H9 (cell line): ENCODE results near the gene PITPNM3. TPM values are rescaled to one million over a fixed set of nuclear protein-coding genes. Genes with fewer than 3 reads are reported as not detected.

Source experiments
- DNase-seq: peaks from one replicate; pipeline ENCODE4 v3.0.0-alpha.2; 2017
- H2AFZ ChIP-seq: one replicate; pipeline ENCODE4 v1.6.1; 2013; ENCODE audit warnings: mild to moderate bottlenecking, low read length, control low read depth, moderate library complexity
- H2AK5ac ChIP-seq: 2 replicates; pipeline ENCODE4 v1.6.1; 2013; ENCODE audit warnings: low read length, control low read depth, mixed read lengths; ENCODE audit not compliant: insufficient read length
- H2BK120ac ChIP-seq: one replicate; pipeline ENCODE4 v1.6.1; 2013; ENCODE audit warnings: low read depth, mild to moderate bottlenecking, low read length, control low read depth, inconsistent platforms; ENCODE audit not compliant: poor library complexity, severe bottlenecking
- H2BK12ac ChIP-seq: 2 replicates; pipeline ENCODE4 v1.6.1; 2013; ENCODE audit warnings: low read length, control low read depth, mixed read lengths, low read depth; ENCODE audit not compliant: insufficient read length
- H2BK15ac ChIP-seq: 2 replicates; pipeline ENCODE4 v1.6.1; 2013; ENCODE audit warnings: low read depth, low read length, control low read depth
- H2BK20ac ChIP-seq: one replicate; pipeline ENCODE4 v1.6.1; 2013; ENCODE audit warnings: low read depth, mild to moderate bottlenecking, low read length, control low read depth, inconsistent platforms; ENCODE audit not compliant: poor library complexity, severe bottlenecking
- H2BK5ac ChIP-seq: 2 replicates; pipeline ENCODE4 v1.6.1; 2013; ENCODE audit warnings: low read length, control low read depth, mixed read lengths; ENCODE audit not compliant: insufficient read length
- H3K14ac ChIP-seq: 2 replicates; pipeline ENCODE4 v1.6.1; 2013; ENCODE audit warnings: low read length, control low read depth; ENCODE audit not compliant: insufficient read depth
- H3K18ac ChIP-seq: 2 replicates; pipeline ENCODE4 v1.6.1; 2013; ENCODE audit warnings: low read depth, mild to moderate bottlenecking, mixed read lengths, low read length, control low read depth; ENCODE audit not compliant: insufficient read length
- H3K23ac ChIP-seq: 2 replicates; pipeline ENCODE4 v1.6.1; 2013; ENCODE audit warnings: low read length, control low read depth, mixed read lengths, low read depth; ENCODE audit not compliant: insufficient read length
- H3K23me2 ChIP-seq: 2 replicates; pipeline ENCODE4 v1.6.1; 2013; ENCODE audit warnings: low read depth, mild to moderate bottlenecking, mixed read lengths, low read length, control low read depth; ENCODE audit not compliant: insufficient read length, poor library complexity, severe bottlenecking
- H3K27ac ChIP-seq: 2 replicates; pipeline ENCODE4 v1.5.1; 2013; ENCODE audit warnings: low read length, control low read depth, mixed read lengths, low read depth; ENCODE audit not compliant: insufficient read length
- H3K27me3 ChIP-seq: 2 replicates; pipeline ENCODE4 v1.6.1; 2013; ENCODE audit warnings: low read length, control low read depth, inconsistent platforms; ENCODE audit not compliant: insufficient read depth
- H3K4ac ChIP-seq: 2 replicates; pipeline ENCODE4 v1.6.1; 2013; ENCODE audit warnings: low read depth, mild to moderate bottlenecking, control low read depth, inconsistent platforms, low read length, moderate library complexity
- H3K4me1 ChIP-seq: 2 replicates; pipeline ENCODE4 v1.6.1; 2013; ENCODE audit warnings: low read length, control low read depth, inconsistent platforms; ENCODE audit not compliant: insufficient read depth
- H3K4me2 ChIP-seq: 2 replicates; pipeline ENCODE4 v1.6.1; 2013; ENCODE audit warnings: low read length, control low read depth, mixed read lengths; ENCODE audit not compliant: insufficient read length, insufficient read depth
- H3K56ac ChIP-seq: 2 replicates; pipeline ENCODE4 v1.6.1; 2013; ENCODE audit warnings: low read depth, mild to moderate bottlenecking, mixed read lengths, low read length, control low read depth; ENCODE audit not compliant: insufficient read length
- H3K79me1 ChIP-seq: 2 replicates; pipeline ENCODE4 v1.6.1; 2013; ENCODE audit warnings: low read depth, mild to moderate bottlenecking, moderate library complexity, low read length, control low read depth, inconsistent platforms; ENCODE audit not compliant: insufficient read depth, poor library complexity, severe bottlenecking
- H3K79me2 ChIP-seq: 2 replicates; pipeline ENCODE4 v1.6.1; 2013; ENCODE audit warnings: low read length, control low read depth, inconsistent platforms; ENCODE audit not compliant: insufficient read depth
- H3K9ac ChIP-seq: 2 replicates; pipeline ENCODE4 v1.6.1; 2013; ENCODE audit warnings: low read length, control low read depth, mixed read lengths; ENCODE audit not compliant: insufficient read length; ENCODE audit errors: extremely low read depth
- H3K9me3 ChIP-seq: one replicate; pipeline ENCODE4 v1.6.1; 2013; ENCODE audit warnings: low read depth, low read length, inconsistent platforms; ENCODE audit not compliant: control insufficient read depth
- H3T11ph ChIP-seq: one replicate; pipeline ENCODE4 v1.6.1; 2013; ENCODE audit warnings: mild to moderate bottlenecking, low read length, control low read depth, inconsistent platforms
- H4K20me1 ChIP-seq: one replicate; pipeline ENCODE4 v1.6.1; 2013; ENCODE audit not compliant: control insufficient read depth, insufficient read length, insufficient read depth
- H4K5ac ChIP-seq: 2 replicates; pipeline ENCODE4 v1.6.1; 2013; ENCODE audit warnings: low read depth, mild to moderate bottlenecking, mixed read lengths, low read length, control low read depth; ENCODE audit not compliant: insufficient read length
- H4K8ac ChIP-seq: replicated peaks from 2 replicates; pipeline ENCODE4 v1.6.1; 2013; ENCODE audit warnings: low read length, control low read depth, mixed read lengths, low read depth; ENCODE audit not compliant: insufficient read length
- H4K91ac ChIP-seq: 2 replicates; pipeline ENCODE4 v1.6.1; 2013; ENCODE audit warnings: low read depth, mild to moderate bottlenecking, moderate library complexity, mixed read lengths, low read length, control low read depth; ENCODE audit not compliant: insufficient read length
- H3K27ac Mint-ChIP-seq, 3 experiments: 2 replicates in 2 of 3; 3 replicates in 1 of 3; pipeline ENCODE4 v1.8.0; 2020 to 2021; ENCODE audit warnings: mixed read lengths in 3 of 3, mild to moderate bottlenecking in 1 of 3, moderate library complexity in 1 of 3
- H3K27me3 Mint-ChIP-seq: 2 replicates; pipeline ENCODE4 v1.8.0; 2021; ENCODE audit warnings: low read depth, mild to moderate bottlenecking, moderate library complexity, mixed read lengths
- H3K36me3 Mint-ChIP-seq, 3 experiments: 2 replicates in 2 of 3; 3 replicates in 1 of 3; pipeline ENCODE4 v1.8.0; 2020 to 2021; ENCODE audit warnings: low read depth in 3 of 3, mixed read lengths in 3 of 3; ENCODE audit not compliant: insufficient read depth in 1 of 3
- H3K4me1 Mint-ChIP-seq, 2 experiments: 2 replicates each; pipeline ENCODE4 v1.8.0; 2020; ENCODE audit warnings: mixed read lengths in 2 of 2
- H3K4me3 Mint-ChIP-seq, 2 experiments: 2 replicates in 1 of 2; 3 replicates in 1 of 2; pipeline ENCODE4 v1.8.0; 2020 to 2021; ENCODE audit warnings: mild to moderate bottlenecking in 2 of 2, mixed read lengths in 2 of 2, moderate library complexity in 1 of 2
- H3K9me3 Mint-ChIP-seq, 2 experiments: 2 replicates in 1 of 2; 3 replicates in 1 of 2; pipeline ENCODE4 v1.8.0; 2020; ENCODE audit warnings: mild to moderate bottlenecking in 2 of 2, mixed read lengths in 2 of 2, moderate library complexity in 1 of 2
- WGBS: extraction: QIAGEN DNeasy Blood & Tissue Kit; methylation state at CpG from one replicate; pipeline ENCODE4 v1.1.7; 2013; ENCODE audit warnings: missing lambda C conversion rate, low lambda C conversion rate, mixed read lengths; ENCODE audit not compliant: insufficient read length; ENCODE audit errors: extremely low coverage; 5-methylcytosine and 5-hydroxymethylcytosine counted together
- total RNA-seq: library from RNA; stranded (reverse); gene quantifications from 2 replicates; pipeline ENCODE4 v1.2.1, GENCODE V29; 2021
- TF ChIP-seq, protein P1 (sequence below): fragments of 200-600 bp; sonication (generic); conservative IDR thresholded peaks from 3 replicates; pipeline ENCODE4 v1.8.0; 2021; ENCODE audit warnings: antibody characterized with exemption, mild to moderate bottlenecking

Gene PITPNM3
- total RNA-seq, 1 experiment from 2014 or later, result 3.4 TPM

DNA sequence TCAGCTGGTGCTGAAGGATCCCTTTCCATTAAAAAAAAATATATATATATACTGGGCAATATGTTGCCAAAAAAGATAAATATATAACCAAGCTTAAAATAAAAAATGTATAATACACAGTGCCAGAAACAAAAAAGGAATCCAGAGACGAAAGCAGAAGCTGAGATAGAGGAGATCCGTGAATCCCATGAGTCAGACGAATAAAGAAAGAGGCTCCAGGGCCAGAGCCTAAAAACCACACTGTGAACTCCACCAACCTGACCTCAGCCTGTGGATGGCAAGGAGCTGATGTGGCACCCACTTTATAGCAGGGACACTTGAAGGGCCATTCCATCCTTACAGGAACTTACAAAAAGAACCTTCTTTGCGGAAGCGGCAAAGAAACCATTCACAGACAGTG, 34.8 kb downstream of the PITPNM3 start:
- peak; percentile 4 for DNase-seq
- no peak overlapping the region for H3K14ac ChIP-seq
- H2AK5ac ChIP-seq, result no peak overlapping the region
- H3K56ac ChIP-seq, result no peak overlapping the region
- WGBS, result no CpG with 5 or more reads among the region's 5 CpGs
- H2BK12ac ChIP-seq, result no peak overlapping the region
- no peaks in the 10 kb centered on the region for H3K27me3 ChIP-seq
- no peaks in the 10 kb centered on the region for H3K9me3 ChIP-seq
- no peak overlapping the region for H2BK5ac ChIP-seq
- no peak overlapping the region for H4K91ac ChIP-seq
- H3K27ac ChIP-seq, result no peak overlapping the region
- H3K79me1 ChIP-seq, result no peaks in the 10 kb centered on the region
- H3K4me1 ChIP-seq, result 0 out of 2 replicates have a peak, but pooled peaks cover 2% of the 10 kb centered on the region
- H3K27me3 Mint-ChIP-seq, result no peaks in the 10 kb centered on the region
- no peak overlapping the region for H4K8ac ChIP-seq
- H2BK15ac ChIP-seq, result no peak overlapping the region
- H3K4me1 Mint-ChIP-seq, result peaks cover 5 to 16% of the 10 kb centered on the region in 2 experiments
- H3K9ac ChIP-seq, result no peak overlapping the region
- H2AFZ ChIP-seq, result no peak overlapping the region
- no peak overlapping the region for H3K18ac ChIP-seq
- TF ChIP-seq, protein P1, sequence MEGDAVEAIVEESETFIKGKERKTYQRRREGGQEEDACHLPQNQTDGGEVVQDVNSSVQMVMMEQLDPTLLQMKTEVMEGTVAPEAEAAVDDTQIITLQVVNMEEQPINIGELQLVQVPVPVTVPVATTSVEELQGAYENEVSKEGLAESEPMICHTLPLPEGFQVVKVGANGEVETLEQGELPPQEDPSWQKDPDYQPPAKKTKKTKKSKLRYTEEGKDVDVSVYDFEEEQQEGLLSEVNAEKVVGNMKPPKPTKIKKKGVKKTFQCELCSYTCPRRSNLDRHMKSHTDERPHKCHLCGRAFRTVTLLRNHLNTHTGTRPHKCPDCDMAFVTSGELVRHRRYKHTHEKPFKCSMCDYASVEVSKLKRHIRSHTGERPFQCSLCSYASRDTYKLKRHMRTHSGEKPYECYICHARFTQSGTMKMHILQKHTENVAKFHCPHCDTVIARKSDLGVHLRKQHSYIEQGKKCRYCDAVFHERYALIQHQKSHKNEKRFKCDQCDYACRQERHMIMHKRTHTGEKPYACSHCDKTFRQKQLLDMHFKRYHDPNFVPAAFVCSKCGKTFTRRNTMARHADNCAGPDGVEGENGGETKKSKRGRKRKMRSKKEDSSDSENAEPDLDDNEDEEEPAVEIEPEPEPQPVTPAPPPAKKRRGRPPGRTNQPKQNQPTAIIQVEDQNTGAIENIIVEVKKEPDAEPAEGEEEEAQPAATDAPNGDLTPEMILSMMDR, result no peak
- H2BK120ac ChIP-seq, result no peak overlapping the region
- H3K4me3 Mint-ChIP-seq, result no peak overlapping the region
- peaks cover 0 to 6% (median 3%) of the 10 kb centered on the region in 3 experiments; a peak in 5 of 7 replicates for H3K36me3 Mint-ChIP-seq
- H3T11ph ChIP-seq, result no peak overlapping the region
- H3K27ac Mint-ChIP-seq, result no peak overlapping the region
- H3K4ac ChIP-seq, result no peak overlapping the region
- no peaks in the 10 kb centered on the region for H4K20me1 ChIP-seq
- no peaks in the 10 kb centered on the region for H3K23me2 ChIP-seq
- no peaks in the 10 kb centered on the region for H3K79me2 ChIP-seq
- H3K4me2 ChIP-seq, result no peak overlapping the region
- H2BK20ac ChIP-seq, result no peak overlapping the region
- no peak overlapping the region for H3K23ac ChIP-seq
- no peak overlapping the region for H4K5ac ChIP-seq
- peaks cover 0 to 4% of the 10 kb centered on the region in 2 experiments; a peak in 2 of 5 replicates for H3K9me3 Mint-ChIP-seq
